Stimulated activated naive CD8-positive, alpha-beta T cell treated with anti-CD3 and anti-CD28 coated beads, Interleukin-15, amount 100 ng/mL, for 72 hours (primary cell): Measurements from ENCODE around the gene MRPL2.
"Not testable (repeated sequence)": the region's sequence is repeated elsewhere in the genome, so short reads cannot be mapped to it uniquely, and the experiment has no call there.

ENCODE experiments used
- ATAC-seq: fragments of 150-1000 bp; cut with Tn5 transposase; 2 replicates; pipeline ENCODE4 v1.10.0; 2021; ENCODE audit warnings: mild to moderate bottlenecking, moderate library complexity
- DNase-seq, 2 donors: peaks; one replicate each; pipeline ENCODE4 v3.0.0; 2021 to 2022
- H3K27ac Mint-ChIP-seq, 2 donors: one replicate each; pipeline ENCODE4 v1.8.0; 2022; ENCODE audit warnings: mild to moderate bottlenecking in 2 of 2, mixed read lengths in 2 of 2, moderate library complexity in 2 of 2
- H3K27me3 Mint-ChIP-seq: one replicate; pipeline ENCODE4 v1.8.0; 2022; ENCODE audit warnings: mixed read lengths
- H3K4me1 Mint-ChIP-seq: one replicate; pipeline ENCODE4 v1.8.0; 2022; ENCODE audit warnings: mild to moderate bottlenecking, mixed read lengths
- H3K4me3 Mint-ChIP-seq, 2 donors: one replicate each; pipeline ENCODE4 v1.8.0; 2022; ENCODE audit warnings: mild to moderate bottlenecking in 2 of 2, mixed read lengths in 2 of 2, moderate library complexity in 1 of 2
- H3K9me3 Mint-ChIP-seq, 2 donors: one replicate each; pipeline ENCODE4 v1.8.0; 2022; ENCODE audit warnings: mixed read lengths in 2 of 2

The MRPL2 gene

DNA sequence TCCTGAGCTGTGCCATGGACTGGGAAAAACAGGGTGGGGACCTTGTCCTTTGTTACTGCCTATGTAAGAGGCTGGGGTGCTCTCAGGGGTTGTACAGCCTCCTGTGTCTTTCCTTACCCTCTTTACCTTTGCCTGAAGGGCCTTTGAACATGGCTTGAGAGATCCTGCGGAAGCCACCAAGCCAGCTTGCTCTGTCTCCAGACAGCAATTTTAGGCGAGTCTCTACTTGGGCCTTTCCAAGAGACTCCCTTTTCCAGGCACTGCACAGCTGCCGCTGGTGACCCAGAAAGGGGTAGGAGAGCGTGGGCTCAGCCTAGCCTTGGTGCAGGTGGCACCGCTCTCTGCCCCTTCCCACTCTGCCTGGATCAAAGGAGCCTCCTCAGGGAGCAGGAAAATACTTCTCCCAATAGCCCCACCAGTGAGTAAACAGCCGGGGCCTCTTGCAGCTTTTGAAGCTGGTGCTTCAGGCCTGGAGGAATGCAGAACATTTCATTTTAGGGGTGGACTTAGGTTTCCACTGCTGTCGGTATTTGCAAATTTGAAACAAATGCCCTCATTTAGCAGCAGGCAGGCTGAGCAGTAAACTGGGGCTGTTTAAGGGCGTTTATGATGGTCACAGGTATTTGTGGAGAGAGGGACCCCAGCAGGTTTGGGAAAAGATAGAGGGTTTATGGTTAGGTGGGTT, 30.8 kb upstream of the MRPL2 start:
- Mint-ChIP-seq H3K4me3 (no peak overlapping the region), H3K27ac (no peak overlapping the region), H3K4me1 (peaks cover 9% of the 10 kb centered on the region), H3K9me3 (no peaks in the 10 kb centered on the region), H3K27me3 (no peaks in the 10 kb centered on the region)
- DNase-seq (no peak), ATAC-seq (no peak)

DNA sequence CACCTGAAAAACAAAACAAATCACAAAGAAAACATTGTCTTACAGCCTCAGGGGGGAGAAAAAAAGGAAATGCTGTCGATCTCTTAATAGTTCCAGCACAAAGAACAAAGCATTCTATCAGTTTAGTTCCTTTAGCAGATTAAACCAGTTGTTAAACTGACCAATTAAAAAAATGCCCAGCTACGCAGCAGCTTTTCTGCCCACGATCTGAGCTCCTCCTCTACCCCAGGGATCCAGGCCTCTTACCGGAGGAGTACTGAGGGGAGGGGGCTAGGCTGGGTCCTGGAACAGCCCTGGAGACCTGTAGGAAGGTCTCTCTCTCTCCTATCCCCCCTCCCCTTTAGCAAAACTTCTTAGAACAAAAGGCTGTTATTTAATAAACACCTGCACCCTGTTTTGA, 30.2 kb upstream of the MRPL2 start:
- peaks cover 9% of the 10 kb centered on the region for H3K4me1 Mint-ChIP-seq
- no peaks in the 10 kb centered on the region for H3K27me3 Mint-ChIP-seq
- no peak overlapping the region for H3K27ac Mint-ChIP-seq
- no peaks in the 10 kb centered on the region for H3K9me3 Mint-ChIP-seq
- DNase-seq, result no peak
- H3K4me3 Mint-ChIP-seq, result no peak overlapping the region
- no peak for ATAC-seq

- H3K27ac Mint-ChIP-seq, result no peak overlapping the region
- no peak overlapping the region for H3K4me3 Mint-ChIP-seq
- ATAC-seq, result peak; percentile 69
- DNase-seq, result peak in 1 of 2 donors; percentile 21
- no peaks in the 10 kb centered on the region for H3K27me3 Mint-ChIP-seq
- H3K9me3 Mint-ChIP-seq, result no peaks in the 10 kb centered on the region
- H3K4me1 Mint-ChIP-seq, result peaks cover 9% of the 10 kb centered on the region
These were observed 29.4 kb upstream of the MRPL2 start for GRCh38 chr6:43088654-43089056.

- ATAC-seq, result peak; percentile 96
- Mint-ChIP-seq H3K4me1 (peaks cover 9% of the 10 kb centered on the region), H3K9me3 (no peaks in the 10 kb centered on the region), H3K27me3 (no peaks in the 10 kb centered on the region), H3K27ac (no peak overlapping the region), H3K4me3 (no peak overlapping the region)
- DNase-seq, result peak in 1 of 2 donors; percentile 29
These were observed 26.9 kb upstream of the MRPL2 start for GRCh38 chr6:43086022-43086658.

- no peak overlapping the region for H3K27ac Mint-ChIP-seq
- peaks cover 10% of the 10 kb centered on the region for H3K27me3 Mint-ChIP-seq
- DNase-seq (no peak), ATAC-seq (no peak)
- H3K4me1 Mint-ChIP-seq, result peaks cover 9% of the 10 kb centered on the region
- H3K4me3 Mint-ChIP-seq, result no peak overlapping the region
- no peaks in the 10 kb centered on the region for H3K9me3 Mint-ChIP-seq
These were observed 23.8 kb upstream of the MRPL2 start for GRCh38 chr6:43082806-43083655.

DNA sequence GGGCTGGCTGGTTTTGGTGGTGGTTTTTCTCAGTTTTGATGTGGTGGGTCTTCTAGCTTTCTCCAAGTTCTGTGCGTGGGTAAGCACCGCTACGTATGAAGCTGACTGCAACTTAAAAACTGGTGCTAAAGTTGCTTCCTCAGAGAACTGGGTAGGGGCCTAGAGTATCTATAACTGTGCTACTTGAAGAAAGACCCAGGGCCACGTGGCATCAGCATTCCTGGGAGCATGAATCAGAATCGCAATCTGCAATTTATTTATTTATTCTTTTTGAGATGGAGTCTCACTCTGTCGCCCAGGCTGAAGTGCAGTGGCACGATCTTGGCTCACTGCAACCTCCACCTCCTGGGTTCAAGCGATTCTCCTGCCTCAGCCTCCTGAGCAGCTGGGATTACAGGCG, 22.7 kb upstream of the MRPL2 start:
- H3K27me3 Mint-ChIP-seq, result peaks cover 21% of the 10 kb centered on the region
- peaks cover 14% of the 10 kb centered on the region for H3K4me1 Mint-ChIP-seq
- not testable (repeated sequence) for H3K9me3 Mint-ChIP-seq, DNase-seq, H3K4me3 Mint-ChIP-seq, ATAC-seq, H3K27ac Mint-ChIP-seq

DNA sequence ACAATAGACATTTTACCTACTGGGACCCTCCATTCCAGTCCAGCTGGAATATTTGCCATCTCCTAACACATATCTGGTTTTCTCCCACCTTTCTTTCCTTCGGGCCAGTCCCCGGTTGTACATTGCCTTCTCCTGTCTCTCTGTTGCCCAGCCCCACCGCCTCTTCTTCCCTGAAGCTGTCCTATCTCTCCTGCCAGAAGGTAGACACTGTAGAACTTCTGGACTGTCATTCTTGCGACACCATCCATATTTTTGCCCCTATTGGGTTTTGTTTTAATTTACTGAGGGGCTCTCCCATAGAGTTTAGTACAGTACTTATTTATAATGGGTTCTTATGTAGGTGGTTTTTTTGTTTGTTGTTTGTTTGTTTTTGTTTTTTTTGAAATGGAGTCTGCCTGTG, 21.8 kb upstream of the MRPL2 start:
- DNase-seq, result no peak
- Mint-ChIP-seq H3K27me3 (peaks cover 28% of the 10 kb centered on the region), H3K9me3 (no peaks in the 10 kb centered on the region), H3K4me1 (peaks cover 15% of the 10 kb centered on the region), H3K4me3 (no peak overlapping the region), H3K27ac (no peak overlapping the region)
- ATAC-seq, result no peak

DNA sequence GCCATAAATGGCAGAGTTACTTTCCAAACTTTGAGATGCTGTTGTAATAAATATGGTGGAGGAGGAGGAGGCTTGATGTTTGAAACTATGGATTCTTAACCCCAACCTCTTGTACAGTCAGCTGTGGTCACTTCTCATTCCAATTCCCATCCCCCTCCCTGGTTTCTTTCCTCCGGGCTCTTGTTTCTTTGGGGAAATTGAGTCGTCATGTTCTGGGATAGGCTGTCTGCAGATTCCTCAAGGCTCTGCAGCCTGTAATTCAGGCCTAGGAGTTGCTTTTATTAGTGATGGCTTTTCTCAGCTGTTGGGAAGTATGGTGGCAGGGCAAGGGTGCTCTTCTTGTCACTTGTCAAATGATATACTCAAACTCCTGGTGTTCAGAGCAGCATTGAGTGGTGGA, 19.5 kb upstream of the MRPL2 start:
- H3K9me3 Mint-ChIP-seq, result no peaks in the 10 kb centered on the region
- peaks cover 35% of the 10 kb centered on the region for H3K27me3 Mint-ChIP-seq

GRCh38 chr6:43077981-43078511, 18.8 kb upstream of the MRPL2 start:
- ATAC-seq (no peak), DNase-seq (no peak)
- Mint-ChIP-seq H3K27me3 (peaks cover 35% of the 10 kb centered on the region), H3K27ac (no peak overlapping the region), H3K4me3 (no peak overlapping the region), H3K4me1 (peaks cover 11% of the 10 kb centered on the region), H3K9me3 (no peaks in the 10 kb centered on the region)

More for the DNA sequence above, 19.5 kb upstream of the MRPL2 start:
- Mint-ChIP-seq H3K27ac (no peak overlapping the region), H3K4me3 (no peak overlapping the region), H3K4me1 (peaks cover 11% of the 10 kb centered on the region)
- no peak for ATAC-seq
- no peak for DNase-seq

- Mint-ChIP-seq H3K27ac (no peak overlapping the region), H3K27me3 (peaks cover 35% of the 10 kb centered on the region), H3K9me3 (no peaks in the 10 kb centered on the region), H3K4me3 (peak overlapping the region; percentile 68 to 79), H3K4me1 (peaks cover 11% of the 10 kb centered on the region)
- DNase-seq (no peak), ATAC-seq (no peak)
These were observed 18.1 kb upstream of the MRPL2 start for GRCh38 chr6:43077333-43077809.

GRCh38 chr6:43076464-43077332, 17.5 kb upstream of the MRPL2 start:
- H3K27me3 Mint-ChIP-seq, result peaks cover 35% of the 10 kb centered on the region
- ATAC-seq (peak; percentile 33), DNase-seq (no peak)
- no peak overlapping the region for H3K27ac Mint-ChIP-seq
- H3K4me1 Mint-ChIP-seq, result peaks cover 11% of the 10 kb centered on the region
- H3K9me3 Mint-ChIP-seq, result no peaks in the 10 kb centered on the region
- peak overlapping the region; percentile 68 to 79 for H3K4me3 Mint-ChIP-seq

DNA sequence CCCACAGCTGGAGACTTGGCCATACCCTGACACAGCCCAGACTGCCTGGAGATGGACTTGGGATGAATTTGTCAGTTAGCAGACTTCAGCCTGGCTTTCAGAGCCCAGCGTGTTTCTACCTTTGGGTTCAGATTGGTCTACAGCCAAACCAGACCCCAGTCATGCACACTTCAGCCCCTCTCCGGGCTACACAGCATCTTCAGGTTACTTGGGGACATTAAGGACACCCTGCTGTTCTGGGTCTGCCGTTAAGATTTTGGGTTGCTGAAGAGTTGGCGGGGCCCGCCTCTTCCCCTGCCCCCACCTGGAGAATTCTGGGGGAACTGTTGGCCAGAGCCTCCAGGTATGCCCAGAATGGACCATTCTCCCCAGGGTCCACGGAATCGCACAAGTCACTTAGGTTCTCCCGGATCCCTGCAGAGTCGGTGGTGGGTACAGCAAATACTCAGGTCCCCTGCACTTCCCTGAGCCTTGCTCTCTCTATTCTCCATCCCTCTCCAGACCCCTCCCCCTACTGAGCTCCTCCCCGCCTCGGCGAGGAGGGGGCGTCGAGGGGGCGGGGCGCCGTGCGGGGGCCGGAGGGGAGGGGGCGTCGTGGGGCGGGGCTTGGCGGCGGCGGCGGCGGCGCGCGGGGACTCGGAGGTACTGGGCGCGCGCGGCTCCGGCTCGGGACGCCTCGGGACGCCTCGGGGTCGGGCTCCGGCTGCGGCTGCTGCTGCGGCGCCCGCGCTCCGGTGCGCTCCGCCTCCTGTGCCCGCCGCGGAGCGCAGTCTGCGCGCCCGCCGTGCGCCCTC, 16.6 kb upstream of the MRPL2 start, which contains the start of gene PTK7:
TSS of gene PTK7 (plus strand) at position 645 of the 794 bp plus-strand sequence. CDS start 175 bp downstream, outside the sequence.
- peaks cover 35% of the 10 kb centered on the region for H3K27me3 Mint-ChIP-seq
- peak within 1 kb of the TSS; percentile 68 to 79 for H3K4me3 Mint-ChIP-seq

GRCh38 chr6:43074847-43075669, 15.8 kb upstream of the MRPL2 start:
- no peak overlapping the region for H3K27ac Mint-ChIP-seq
- ATAC-seq (no peak), DNase-seq (no peak)
- no peaks in the 10 kb centered on the region for H3K9me3 Mint-ChIP-seq
- peaks cover 35% of the 10 kb centered on the region for H3K27me3 Mint-ChIP-seq
- peaks cover 11% of the 10 kb centered on the region for H3K4me1 Mint-ChIP-seq
- H3K4me3 Mint-ChIP-seq, result no peak overlapping the region

More for the DNA sequence above, 16.6 kb upstream of the MRPL2 start, which contains the start of gene PTK7:
- no peak for DNase-seq
- Mint-ChIP-seq H3K9me3 (no peaks in the 10 kb centered on the region), H3K27ac (no peak within 1 kb of the TSS), H3K4me1 (peaks cover 11% of the 10 kb centered on the region)
- ATAC-seq, result peak; percentile 78
